Heart left ventricle (tissue), 13 donors: ENCODE measurements around the gene CFAP46.

ENCODE experiments used
- POLR2A ChIP-seq, 2 donors: fragments of 450-650 bp; IDR thresholded peaks; one replicate each; pipeline ENCODE4 v1.6.1; 2017; ENCODE audit warnings: antibody characterized with exemption in 2 of 2, mild to moderate bottlenecking in 2 of 2, moderate library complexity in 2 of 2
- TF ChIP-seq, protein P1 (sequence below), 12 donors: fragments of 200-600 bp; sonication (generic) in 4 of 12; IDR thresholded peaks; one replicate each; pipeline versions ENCODE4 v1.5.0 to v1.8.0; 2018 to 2022; ENCODE audit warnings: antibody characterized with exemption in 12 of 12, mild to moderate bottlenecking in 5 of 12
- donor health status: ischemic (EF 13 %, LVEDD 7.1; RV severe dilation, severe dysfunction).
- donor health status: DM: no; HTN: yes; CAD: no.
- donor health status: DM: no; HTN: no; CAD: no.
- donor health status: ischemic (EF 25% LVEDD 6.9; RV normal size, moderate dysfunction).
- donor health status: ischemic (EF 25% LVEDD 5.7; RV mildly dilated, moderate dysfunction).
- donor health status: ischemic (EF 35%, LVEDD 5.7; RV mildly dilated, moderate dysfunction).
- donor health status: nonischemic (EF 11% LVEDD 7.7; RV severe dilation, severe dysfunction).
- donor health status: DM: yes; HTN: yes; CAD: no.
- donor health status: PGD.
- donor health status: ischemic (EF 29% LVEDD 5.4; RV normal size, mild dysfunction).
- donor health status: nonischemic (EF 23%, LVEDD 6.1; RV moderate dilation, normal function).

DNA sequence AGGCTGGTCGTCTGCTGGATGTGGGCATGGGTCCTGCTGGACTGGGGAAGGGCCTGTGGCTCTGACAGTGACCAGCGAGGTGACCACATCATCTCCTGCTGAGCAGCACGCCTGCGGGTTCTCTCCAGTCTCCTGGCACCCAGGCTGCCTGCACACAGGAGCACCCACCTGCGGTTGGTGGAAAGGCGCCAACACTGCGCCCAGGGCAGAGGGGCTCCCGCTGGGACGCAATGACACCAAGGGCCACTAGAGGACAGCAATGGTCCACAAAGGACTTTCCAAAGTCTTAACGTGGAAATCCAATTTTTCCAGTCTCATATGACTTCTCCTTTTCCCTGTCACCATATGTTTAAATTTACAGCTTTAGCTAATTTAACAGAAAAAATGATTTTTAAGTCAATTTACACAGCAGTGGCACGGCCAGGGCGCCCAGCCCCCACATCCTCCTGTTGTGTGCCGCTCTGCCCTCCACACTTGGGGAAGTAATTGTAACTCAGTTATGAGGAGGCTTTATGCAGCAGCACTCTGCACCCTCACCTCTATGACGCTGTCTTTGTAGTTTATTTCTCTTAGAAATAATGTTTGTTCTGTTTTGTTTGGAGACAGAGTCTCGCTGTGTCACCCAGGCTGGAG, 38.1 kb downstream of the CFAP46 start:
- TF ChIP-seq, protein P1, sequence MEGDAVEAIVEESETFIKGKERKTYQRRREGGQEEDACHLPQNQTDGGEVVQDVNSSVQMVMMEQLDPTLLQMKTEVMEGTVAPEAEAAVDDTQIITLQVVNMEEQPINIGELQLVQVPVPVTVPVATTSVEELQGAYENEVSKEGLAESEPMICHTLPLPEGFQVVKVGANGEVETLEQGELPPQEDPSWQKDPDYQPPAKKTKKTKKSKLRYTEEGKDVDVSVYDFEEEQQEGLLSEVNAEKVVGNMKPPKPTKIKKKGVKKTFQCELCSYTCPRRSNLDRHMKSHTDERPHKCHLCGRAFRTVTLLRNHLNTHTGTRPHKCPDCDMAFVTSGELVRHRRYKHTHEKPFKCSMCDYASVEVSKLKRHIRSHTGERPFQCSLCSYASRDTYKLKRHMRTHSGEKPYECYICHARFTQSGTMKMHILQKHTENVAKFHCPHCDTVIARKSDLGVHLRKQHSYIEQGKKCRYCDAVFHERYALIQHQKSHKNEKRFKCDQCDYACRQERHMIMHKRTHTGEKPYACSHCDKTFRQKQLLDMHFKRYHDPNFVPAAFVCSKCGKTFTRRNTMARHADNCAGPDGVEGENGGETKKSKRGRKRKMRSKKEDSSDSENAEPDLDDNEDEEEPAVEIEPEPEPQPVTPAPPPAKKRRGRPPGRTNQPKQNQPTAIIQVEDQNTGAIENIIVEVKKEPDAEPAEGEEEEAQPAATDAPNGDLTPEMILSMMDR (IDR thresholded peaks at IDR 0.05), result peak; percentile 61 to 81 (median 67)
- TF ChIP-seq POLR2A (IDR thresholded peaks at IDR 0.05), result no peak
